H1 (cell line): Measurements from ENCODE around the gene L3MBTL4. TPM values are rescaled to one million over a fixed set of nuclear protein-coding genes. Genes with fewer than 3 reads are reported as not detected.

Experiments used
- ASH2L ChIP-seq: fragments of 200-600, 300-600 bp; sonication (generic); IDR thresholded peaks from one replicate; pipeline ENCODE4 v1.7.1; 2017; ENCODE audit warnings: low read length
- CEBPB ChIP-seq: IDR thresholded peaks from 2 replicates; pipeline ENCODE4 v1.6.1; 2012; ENCODE audit warnings: low read depth, low read length
- MAFK ChIP-seq: IDR thresholded peaks from 2 replicates; pipeline ENCODE4 v1.6.1; 2012; ENCODE audit warnings: low read depth, mild to moderate bottlenecking, improper control_type of control experiment, low read length
- POU5F1 ChIP-seq: IDR thresholded peaks from 2 replicates; pipeline ENCODE4 v1.6.1; 2011; ENCODE audit warnings: low read depth, mild to moderate bottlenecking, low read length, moderate library complexity
- SIX5 ChIP-seq: IDR thresholded peaks from 2 replicates; pipeline ENCODE4 v1.6.1; 2011; ENCODE audit warnings: mild to moderate bottlenecking, low read depth, low read length
- SP1 ChIP-seq: IDR thresholded peaks from 2 replicates; pipeline ENCODE4 v1.6.1; 2011; ENCODE audit warnings: low read depth, low read length
- SP2 ChIP-seq: IDR thresholded peaks from 2 replicates; pipeline ENCODE4 v1.6.1; 2012; ENCODE audit warnings: mild to moderate bottlenecking, low read length, inconsistent platforms
- SUZ12 ChIP-seq: fragments of 200-600 bp; sonication (generic); IDR thresholded peaks from 2 replicates; pipeline ENCODE4 v1.6.1; 2012; ENCODE audit warnings: mild to moderate bottlenecking, inconsistent platforms, low read length, moderate library complexity, mixed read lengths
- TEAD4 ChIP-seq: IDR thresholded peaks from 2 replicates; pipeline ENCODE4 v1.6.1; 2012; ENCODE audit warnings: low read depth, low read length, inconsistent platforms, mixed read lengths
- YY1 ChIP-seq: IDR thresholded peaks from 2 replicates; pipeline ENCODE4 v1.6.1; 2011; ENCODE audit warnings: low read depth, mild to moderate bottlenecking, low read length
- polyA plus RNA-seq, 7 experiments: library from polyadenylated mRNA; depleted of rRNA in 3 of 7; stranded (reverse) in 5 of 7; unstranded in 2 of 7; fragments of >200 nt in 5 of 7; fragments of 200-250 nt in 2 of 7; gene quantifications; 1 replicate in 5 of 7; 2 replicates in 1 of 7; 4 replicates in 1 of 7; pipeline versions ENCODE4 v1.2.1 to v1.2.3, GENCODE V29; 2011 to 2013; ENCODE audit warnings: missing spikeins in 2 of 7, mixed read lengths in 2 of 7
- total RNA-seq: library from RNA; stranded (reverse); fragmentation: NEBNext Ultra II Directional; extraction: Animal tissue kit (Norgen Biotek cat#: 25700); gene quantifications from 2 replicates; pipeline ENCODE4 v1.2.1, GENCODE V29; 2021
- TF ChIP-seq, protein P1 (sequence below): fragments of 300-600 bp; sonication (generic); IDR thresholded peaks from 2 replicates; pipeline ENCODE4 v1.7.1; 2012; ENCODE audit warnings: low read length, moderate library complexity, mild to moderate bottlenecking, inconsistent platforms; ENCODE audit not compliant: insufficient replicate concordance
- TF ChIP-seq, protein P2 (sequence below): IDR thresholded peaks from 2 replicates; pipeline ENCODE4 v1.6.1; 2012; ENCODE audit warnings: inconsistent platforms

The L3MBTL4 gene
- total and polyA plus RNA-seq, 2 of the 8 experiments (the other 6 are each of a cell fraction or from before 2014, with no cell fraction given): 1.0 to 2.1 TPM

DNA sequence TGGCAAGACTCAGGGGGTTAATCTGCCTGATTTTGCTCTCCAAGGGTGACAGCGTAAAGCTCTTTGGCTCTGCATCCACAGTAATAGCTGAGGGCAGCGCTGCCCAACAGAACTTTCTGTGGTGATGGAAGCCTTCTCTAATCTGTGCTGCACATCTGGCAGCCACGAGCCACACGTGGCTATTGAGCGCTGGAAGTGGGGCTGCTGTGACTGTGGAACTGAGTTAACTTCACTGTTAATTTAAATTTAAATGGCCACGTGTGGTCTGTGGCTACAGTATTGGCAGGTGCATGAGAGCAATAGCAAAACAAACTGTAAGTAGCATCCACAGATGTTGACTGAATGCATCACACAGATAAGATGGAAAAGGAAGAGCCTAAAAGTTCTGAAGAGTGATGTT lies 472.1 kb downstream of the L3MBTL4 start (continued):
- TF ChIP-seq, protein P1, sequence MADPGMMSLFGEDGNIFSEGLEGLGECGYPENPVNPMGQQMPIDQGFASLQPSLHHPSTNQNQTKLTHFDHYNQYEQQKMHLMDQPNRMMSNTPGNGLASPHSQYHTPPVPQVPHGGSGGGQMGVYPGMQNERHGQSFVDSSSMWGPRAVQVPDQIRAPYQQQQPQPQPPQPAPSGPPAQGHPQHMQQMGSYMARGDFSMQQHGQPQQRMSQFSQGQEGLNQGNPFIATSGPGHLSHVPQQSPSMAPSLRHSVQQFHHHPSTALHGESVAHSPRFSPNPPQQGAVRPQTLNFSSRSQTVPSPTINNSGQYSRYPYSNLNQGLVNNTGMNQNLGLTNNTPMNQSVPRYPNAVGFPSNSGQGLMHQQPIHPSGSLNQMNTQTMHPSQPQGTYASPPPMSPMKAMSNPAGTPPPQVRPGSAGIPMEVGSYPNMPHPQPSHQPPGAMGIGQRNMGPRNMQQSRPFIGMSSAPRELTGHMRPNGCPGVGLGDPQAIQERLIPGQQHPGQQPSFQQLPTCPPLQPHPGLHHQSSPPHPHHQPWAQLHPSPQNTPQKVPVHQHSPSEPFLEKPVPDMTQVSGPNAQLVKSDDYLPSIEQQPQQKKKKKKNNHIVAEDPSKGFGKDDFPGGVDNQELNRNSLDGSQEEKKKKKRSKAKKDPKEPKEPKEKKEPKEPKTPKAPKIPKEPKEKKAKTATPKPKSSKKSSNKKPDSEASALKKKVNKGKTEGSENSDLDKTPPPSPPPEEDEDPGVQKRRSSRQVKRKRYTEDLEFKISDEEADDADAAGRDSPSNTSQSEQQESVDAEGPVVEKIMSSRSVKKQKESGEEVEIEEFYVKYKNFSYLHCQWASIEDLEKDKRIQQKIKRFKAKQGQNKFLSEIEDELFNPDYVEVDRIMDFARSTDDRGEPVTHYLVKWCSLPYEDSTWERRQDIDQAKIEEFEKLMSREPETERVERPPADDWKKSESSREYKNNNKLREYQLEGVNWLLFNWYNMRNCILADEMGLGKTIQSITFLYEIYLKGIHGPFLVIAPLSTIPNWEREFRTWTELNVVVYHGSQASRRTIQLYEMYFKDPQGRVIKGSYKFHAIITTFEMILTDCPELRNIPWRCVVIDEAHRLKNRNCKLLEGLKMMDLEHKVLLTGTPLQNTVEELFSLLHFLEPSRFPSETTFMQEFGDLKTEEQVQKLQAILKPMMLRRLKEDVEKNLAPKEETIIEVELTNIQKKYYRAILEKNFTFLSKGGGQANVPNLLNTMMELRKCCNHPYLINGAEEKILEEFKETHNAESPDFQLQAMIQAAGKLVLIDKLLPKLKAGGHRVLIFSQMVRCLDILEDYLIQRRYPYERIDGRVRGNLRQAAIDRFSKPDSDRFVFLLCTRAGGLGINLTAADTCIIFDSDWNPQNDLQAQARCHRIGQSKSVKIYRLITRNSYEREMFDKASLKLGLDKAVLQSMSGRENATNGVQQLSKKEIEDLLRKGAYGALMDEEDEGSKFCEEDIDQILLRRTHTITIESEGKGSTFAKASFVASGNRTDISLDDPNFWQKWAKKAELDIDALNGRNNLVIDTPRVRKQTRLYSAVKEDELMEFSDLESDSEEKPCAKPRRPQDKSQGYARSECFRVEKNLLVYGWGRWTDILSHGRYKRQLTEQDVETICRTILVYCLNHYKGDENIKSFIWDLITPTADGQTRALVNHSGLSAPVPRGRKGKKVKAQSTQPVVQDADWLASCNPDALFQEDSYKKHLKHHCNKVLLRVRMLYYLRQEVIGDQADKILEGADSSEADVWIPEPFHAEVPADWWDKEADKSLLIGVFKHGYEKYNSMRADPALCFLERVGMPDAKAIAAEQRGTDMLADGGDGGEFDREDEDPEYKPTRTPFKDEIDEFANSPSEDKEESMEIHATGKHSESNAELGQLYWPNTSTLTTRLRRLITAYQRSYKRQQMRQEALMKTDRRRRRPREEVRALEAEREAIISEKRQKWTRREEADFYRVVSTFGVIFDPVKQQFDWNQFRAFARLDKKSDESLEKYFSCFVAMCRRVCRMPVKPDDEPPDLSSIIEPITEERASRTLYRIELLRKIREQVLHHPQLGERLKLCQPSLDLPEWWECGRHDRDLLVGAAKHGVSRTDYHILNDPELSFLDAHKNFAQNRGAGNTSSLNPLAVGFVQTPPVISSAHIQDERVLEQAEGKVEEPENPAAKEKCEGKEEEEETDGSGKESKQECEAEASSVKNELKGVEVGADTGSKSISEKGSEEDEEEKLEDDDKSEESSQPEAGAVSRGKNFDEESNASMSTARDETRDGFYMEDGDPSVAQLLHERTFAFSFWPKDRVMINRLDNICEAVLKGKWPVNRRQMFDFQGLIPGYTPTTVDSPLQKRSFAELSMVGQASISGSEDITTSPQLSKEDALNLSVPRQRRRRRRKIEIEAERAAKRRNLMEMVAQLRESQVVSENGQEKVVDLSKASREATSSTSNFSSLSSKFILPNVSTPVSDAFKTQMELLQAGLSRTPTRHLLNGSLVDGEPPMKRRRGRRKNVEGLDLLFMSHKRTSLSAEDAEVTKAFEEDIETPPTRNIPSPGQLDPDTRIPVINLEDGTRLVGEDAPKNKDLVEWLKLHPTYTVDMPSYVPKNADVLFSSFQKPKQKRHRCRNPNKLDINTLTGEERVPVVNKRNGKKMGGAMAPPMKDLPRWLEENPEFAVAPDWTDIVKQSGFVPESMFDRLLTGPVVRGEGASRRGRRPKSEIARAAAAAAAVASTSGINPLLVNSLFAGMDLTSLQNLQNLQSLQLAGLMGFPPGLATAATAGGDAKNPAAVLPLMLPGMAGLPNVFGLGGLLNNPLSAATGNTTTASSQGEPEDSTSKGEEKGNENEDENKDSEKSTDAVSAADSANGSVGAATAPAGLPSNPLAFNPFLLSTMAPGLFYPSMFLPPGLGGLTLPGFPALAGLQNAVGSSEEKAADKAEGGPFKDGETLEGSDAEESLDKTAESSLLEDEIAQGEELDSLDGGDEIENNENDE: no peak
- no peak for TF ChIP-seq SUZ12
- TF ChIP-seq, protein P2, sequence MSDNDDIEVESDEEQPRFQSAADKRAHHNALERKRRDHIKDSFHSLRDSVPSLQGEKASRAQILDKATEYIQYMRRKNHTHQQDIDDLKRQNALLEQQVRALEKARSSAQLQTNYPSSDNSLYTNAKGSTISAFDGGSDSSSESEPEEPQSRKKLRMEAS: no peak
- TF ChIP-seq TEAD4: no peak
- no peak for TF ChIP-seq CEBPB
- no peak for TF ChIP-seq YY1
- no peak for TF ChIP-seq SP1
- no peak for TF ChIP-seq SP2
- no peak for TF ChIP-seq MAFK
- no peak for TF ChIP-seq ASH2L
- no peak for TF ChIP-seq SIX5
- TF ChIP-seq POU5F1: no peak
